RWPE1 (cell line): ENCODE measurements around the gene FBLN7.

Experiments
- CTCF ChIA-PET: fragments of 350-600 bp; sonication (Branson Sonifier 250); formaldehyde crosslinking; extraction: SDS; loops from one replicate; lab custom pipeline; 2021; lab: Yijun Ruan, JAX
- POLR2A ChIA-PET: fragments of 400-600 bp; formaldehyde crosslinking; extraction: SDS; loops from one replicate; lab custom pipeline; 2020; ENCODE audit warnings: antibody characterized with exemption; ENCODE audit not compliant: low non-redundant PET; lab: Yijun Ruan, JAX
- DNase-seq: peaks from one replicate; pipeline ENCODE4 v3.0.0; 2012; ENCODE audit warnings: low spot score
- H3K27ac ChIP-seq: fragments of 450-650 bp; 2 replicates; pipeline ENCODE4 v1.5.1; 2017
- TF ChIP-seq, protein P1 (sequence below): fragments of 450-650 bp; conservative IDR thresholded peaks from 2 replicates; pipeline ENCODE4 v1.5.1; 2017; ENCODE audit warnings: low read depth, mild to moderate bottlenecking

FBLN7 gene, protein sequence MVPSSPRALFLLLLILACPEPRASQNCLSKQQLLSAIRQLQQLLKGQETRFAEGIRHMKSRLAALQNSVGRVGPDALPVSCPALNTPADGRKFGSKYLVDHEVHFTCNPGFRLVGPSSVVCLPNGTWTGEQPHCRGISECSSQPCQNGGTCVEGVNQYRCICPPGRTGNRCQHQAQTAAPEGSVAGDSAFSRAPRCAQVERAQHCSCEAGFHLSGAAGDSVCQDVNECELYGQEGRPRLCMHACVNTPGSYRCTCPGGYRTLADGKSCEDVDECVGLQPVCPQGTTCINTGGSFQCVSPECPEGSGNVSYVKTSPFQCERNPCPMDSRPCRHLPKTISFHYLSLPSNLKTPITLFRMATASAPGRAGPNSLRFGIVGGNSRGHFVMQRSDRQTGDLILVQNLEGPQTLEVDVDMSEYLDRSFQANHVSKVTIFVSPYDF

GRCh38 chr2:112138159-112139032 is at the start of gene FBLN7:
Gene FBLN7 (plus strand): TSS chr2:112138385. CDS start chr2:112138656, 271 bp downstream.
- H3K27ac ChIP-seq, result no peak within 1 kb of the TSS; the same call in 1 of the 2 replicates
- CTCF ChIA-PET, result no interaction called here
- POLR2A ChIA-PET, result no interaction called here
- peak; percentile 20 for DNase-seq
- TF ChIP-seq, protein P1, sequence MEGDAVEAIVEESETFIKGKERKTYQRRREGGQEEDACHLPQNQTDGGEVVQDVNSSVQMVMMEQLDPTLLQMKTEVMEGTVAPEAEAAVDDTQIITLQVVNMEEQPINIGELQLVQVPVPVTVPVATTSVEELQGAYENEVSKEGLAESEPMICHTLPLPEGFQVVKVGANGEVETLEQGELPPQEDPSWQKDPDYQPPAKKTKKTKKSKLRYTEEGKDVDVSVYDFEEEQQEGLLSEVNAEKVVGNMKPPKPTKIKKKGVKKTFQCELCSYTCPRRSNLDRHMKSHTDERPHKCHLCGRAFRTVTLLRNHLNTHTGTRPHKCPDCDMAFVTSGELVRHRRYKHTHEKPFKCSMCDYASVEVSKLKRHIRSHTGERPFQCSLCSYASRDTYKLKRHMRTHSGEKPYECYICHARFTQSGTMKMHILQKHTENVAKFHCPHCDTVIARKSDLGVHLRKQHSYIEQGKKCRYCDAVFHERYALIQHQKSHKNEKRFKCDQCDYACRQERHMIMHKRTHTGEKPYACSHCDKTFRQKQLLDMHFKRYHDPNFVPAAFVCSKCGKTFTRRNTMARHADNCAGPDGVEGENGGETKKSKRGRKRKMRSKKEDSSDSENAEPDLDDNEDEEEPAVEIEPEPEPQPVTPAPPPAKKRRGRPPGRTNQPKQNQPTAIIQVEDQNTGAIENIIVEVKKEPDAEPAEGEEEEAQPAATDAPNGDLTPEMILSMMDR, result no peak

GRCh38 chr2:112089375-112089774 is 48.8 kb upstream of the FBLN7 start:
- CTCF ChIA-PET, result no interaction called here
- TF ChIP-seq, protein P1, result no peak
- POLR2A ChIA-PET, result no interaction called here
- H3K27ac ChIP-seq, result no peak overlapping the region
- no peak for DNase-seq

DNA sequence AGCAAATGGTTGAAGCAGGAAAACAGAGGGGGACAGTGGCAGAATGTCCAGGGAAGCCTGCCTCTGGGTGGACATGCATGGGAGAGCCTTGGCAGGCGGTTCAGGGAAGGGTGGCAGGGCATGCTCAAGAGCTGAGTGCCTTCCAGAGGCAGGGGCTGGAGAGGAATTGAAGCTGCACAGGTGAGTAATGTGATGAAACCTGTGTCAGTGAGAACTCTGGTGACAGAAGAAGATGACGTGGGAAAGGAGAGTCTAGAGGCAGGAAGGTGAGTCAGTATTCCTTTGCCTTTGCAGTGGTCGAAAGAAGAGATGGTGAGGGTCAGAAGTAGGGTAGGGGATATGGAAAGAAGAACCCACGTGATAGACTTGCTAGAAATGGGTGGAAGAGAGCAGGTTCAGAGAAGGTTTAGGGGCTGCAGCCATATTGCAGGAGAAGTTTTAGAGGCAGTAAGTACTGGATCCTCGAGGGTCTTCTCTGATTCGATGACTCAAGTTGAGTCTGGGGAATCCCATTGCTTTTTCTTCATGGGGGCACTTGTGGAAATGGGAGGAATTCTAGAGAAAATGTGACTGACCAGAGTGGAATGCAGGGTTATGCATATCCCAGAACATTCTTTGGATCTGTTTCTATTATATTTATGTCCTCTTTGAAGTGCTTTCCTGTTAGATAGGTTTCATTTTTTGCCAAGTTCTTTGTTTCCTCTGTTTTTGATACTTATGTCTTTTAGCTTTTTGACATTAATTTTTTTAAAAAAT is 45.7 kb upstream of the FBLN7 start:
- H3K27ac ChIP-seq, result no peak overlapping the region
- TF ChIP-seq, protein P1, result no peak
- ChIA-PET CTCF (no interaction called here), POLR2A (no interaction called here)
- DNase-seq, result peak; percentile 37

GRCh38 chr2:112093216-112093615 is 45.0 kb upstream of the FBLN7 start:
- POLR2A ChIA-PET, result no interaction called here
- CTCF ChIA-PET, result interaction anchor here (0.7 to 0.8 kb wide), 3 partner anchors 32 to 218 kb away, joined by 3 read pairs; no protein-coding TSS in a partner anchor
- no peak for DNase-seq
- no peak overlapping the region for H3K27ac ChIP-seq
- TF ChIP-seq, protein P1, result no peak

DNA sequence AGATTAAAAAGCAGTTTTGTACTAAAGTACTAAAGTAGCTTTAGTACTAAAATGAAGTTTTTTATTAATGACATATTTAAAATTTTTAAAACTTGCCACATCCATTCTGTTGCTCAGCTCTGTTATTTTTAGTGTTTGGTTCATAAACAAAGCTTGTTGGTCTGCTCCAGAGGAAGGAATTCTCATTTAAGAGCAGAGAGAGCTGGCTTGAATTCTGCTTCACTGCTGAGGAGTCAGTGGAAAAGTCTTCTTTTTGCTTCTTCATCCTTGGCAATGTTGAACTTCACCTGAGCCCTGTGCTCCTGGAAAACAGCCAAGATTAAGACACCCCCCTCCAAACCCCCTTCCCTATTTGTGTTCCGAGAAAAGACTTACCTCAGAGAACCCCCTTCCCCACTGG is 42.5 kb upstream of the FBLN7 start:
- ChIA-PET POLR2A (no interaction called here), CTCF (no interaction called here)
- TF ChIP-seq, protein P1, result no peak
- DNase-seq, result no peak
- no peak overlapping the region for H3K27ac ChIP-seq

GRCh38 chr2:112096098-112096497 is 42.1 kb upstream of the FBLN7 start:
- no peak overlapping the region for H3K27ac ChIP-seq
- DNase-seq, result no peak
- ChIA-PET CTCF (no interaction called here), POLR2A (no interaction called here)
- TF ChIP-seq, protein P1, result no peak
